Measurements from ENCODE around the gene EPN2.

Gene EPN2

GRCh38 chr17:19248928-19249574 is 11.9 kb downstream of the EPN2 start:
- H3K9me3 Mint-ChIP-seq: no peaks in the 10 kb centered on the region
- peaks cover 45% of the 10 kb centered on the region for H3K27me3 Mint-ChIP-seq
- no peak for DNase-seq
- H3K36me3 Mint-ChIP-seq: no peaks in the 10 kb centered on the region
- H3K4me3 Mint-ChIP-seq: no peak overlapping the region
- no peaks in the 10 kb centered on the region for H3K4me1 Mint-ChIP-seq
- CTCF ChIA-PET: no interaction called here
- no peak overlapping the region for H3K27ac Mint-ChIP-seq

GRCh38 chr17:19249681-19250080 is 12.5 kb downstream of the EPN2 start:
- Mint-ChIP-seq H3K9me3 (no peaks in the 10 kb centered on the region), H3K27me3 (peaks cover 48% of the 10 kb centered on the region), H3K4me1 (no peaks in the 10 kb centered on the region), H3K36me3 (no peaks in the 10 kb centered on the region), H3K4me3 (no peak overlapping the region), H3K27ac (no peak overlapping the region)
- DNase-seq: no peak
- CTCF ChIA-PET: no interaction called here

GRCh38 chr17:19250421-19251173 is 13.4 kb downstream of the EPN2 start:
- Mint-ChIP-seq H3K36me3 (no peaks in the 10 kb centered on the region), H3K4me1 (no peaks in the 10 kb centered on the region), H3K27me3 (peaks cover 49% of the 10 kb centered on the region), H3K27ac (no peak overlapping the region), H3K9me3 (no peaks in the 10 kb centered on the region), H3K4me3 (no peak overlapping the region)
- DNase-seq: no peak
- CTCF ChIA-PET: no interaction called here

GRCh38 chr17:19253112-19253511 is 15.9 kb downstream of the EPN2 start:
- no peak overlapping the region for H3K4me3 Mint-ChIP-seq
- CTCF ChIA-PET: no interaction called here
- H3K9me3 Mint-ChIP-seq: no peaks in the 10 kb centered on the region
- H3K36me3 Mint-ChIP-seq: no peaks in the 10 kb centered on the region
- H3K4me1 Mint-ChIP-seq: no peaks in the 10 kb centered on the region
- H3K27ac Mint-ChIP-seq: no peak overlapping the region
- no peak for DNase-seq
- H3K27me3 Mint-ChIP-seq: peaks cover 45% of the 10 kb centered on the region

- no peak for DNase-seq
- no peaks in the 10 kb centered on the region for H3K36me3 Mint-ChIP-seq
- H3K4me1 Mint-ChIP-seq: no peaks in the 10 kb centered on the region
- H3K9me3 Mint-ChIP-seq: no peaks in the 10 kb centered on the region
- peaks cover 39% of the 10 kb centered on the region for H3K27me3 Mint-ChIP-seq
- H3K27ac Mint-ChIP-seq: no peak overlapping the region
- H3K4me3 Mint-ChIP-seq: no peak overlapping the region
- CTCF ChIA-PET: no interaction called here
Observed at GRCh38 chr17:19254651-19255050, 17.5 kb downstream of the EPN2 start.

GRCh38 chr17:19255279-19255678 is 18.1 kb downstream of the EPN2 start:
- no peaks in the 10 kb centered on the region for H3K36me3 Mint-ChIP-seq
- peaks cover 45% of the 10 kb centered on the region for H3K27me3 Mint-ChIP-seq
- CTCF ChIA-PET: no interaction called here
- H3K27ac Mint-ChIP-seq: no peak overlapping the region
- H3K9me3 Mint-ChIP-seq: no peaks in the 10 kb centered on the region
- no peak overlapping the region for H3K4me3 Mint-ChIP-seq
- no peaks in the 10 kb centered on the region for H3K4me1 Mint-ChIP-seq
- DNase-seq: no peak

GRCh38 chr17:19258371-19258770 is 21.2 kb downstream of the EPN2 start:
- CTCF ChIA-PET: no interaction called here
- no peak for DNase-seq
- Mint-ChIP-seq H3K27ac (no peak overlapping the region), H3K9me3 (no peaks in the 10 kb centered on the region), H3K4me3 (no peak overlapping the region), H3K36me3 (no peaks in the 10 kb centered on the region), H3K27me3 (peaks cover 48% of the 10 kb centered on the region), H3K4me1 (no peaks in the 10 kb centered on the region)

- Mint-ChIP-seq H3K4me3 (no peak overlapping the region), H3K27me3 (peaks cover 55% of the 10 kb centered on the region), H3K4me1 (no peaks in the 10 kb centered on the region), H3K9me3 (no peaks in the 10 kb centered on the region), H3K27ac (no peak overlapping the region), H3K36me3 (no peaks in the 10 kb centered on the region)
- CTCF ChIA-PET: no interaction called here
- DNase-seq: no peak
Observed at GRCh38 chr17:19260958-19261357, 23.8 kb downstream of the EPN2 start.

- CTCF ChIA-PET: no interaction called here
- no peak overlapping the region for H3K4me3 Mint-ChIP-seq
- peaks cover 50% of the 10 kb centered on the region for H3K27me3 Mint-ChIP-seq
- H3K9me3 Mint-ChIP-seq: no peaks in the 10 kb centered on the region
- no peak overlapping the region for H3K27ac Mint-ChIP-seq
- H3K4me1 Mint-ChIP-seq: no peaks in the 10 kb centered on the region
- DNase-seq: no peak
- no peaks in the 10 kb centered on the region for H3K36me3 Mint-ChIP-seq
Observed at GRCh38 chr17:19261426-19261825, 24.3 kb downstream of the EPN2 start.

GRCh38 chr17:19262650-19263631 is 25.8 kb downstream of the EPN2 start:
- Mint-ChIP-seq H3K4me3 (no peak overlapping the region), H3K27ac (no peak overlapping the region), H3K27me3 (peaks cover 50% of the 10 kb centered on the region), H3K36me3 (no peaks in the 10 kb centered on the region), H3K4me1 (no peaks in the 10 kb centered on the region), H3K9me3 (no peaks in the 10 kb centered on the region)
- CTCF ChIA-PET: interaction anchor here (0.6 kb wide), 1 partner anchor 86 kb away, joined by 4 read pairs; no protein-coding TSS in a partner anchor
- no peak for DNase-seq

GRCh38 chr17:19263641-19264051 is 26.5 kb downstream of the EPN2 start:
- no peak for DNase-seq
- CTCF ChIA-PET: interaction anchor here (0.6 kb wide), 1 partner anchor 86 kb away, joined by 4 read pairs; no protein-coding TSS in a partner anchor

GRCh38 chr17:19264268-19264667 is 27.1 kb downstream of the EPN2 start:
- H3K4me3 Mint-ChIP-seq: no peak overlapping the region
- no peak for DNase-seq
- CTCF ChIA-PET: no interaction called here
- no peaks in the 10 kb centered on the region for H3K4me1 Mint-ChIP-seq
- no peaks in the 10 kb centered on the region for H3K36me3 Mint-ChIP-seq
- no peaks in the 10 kb centered on the region for H3K9me3 Mint-ChIP-seq
- peaks cover 53% of the 10 kb centered on the region for H3K27me3 Mint-ChIP-seq
- no peak overlapping the region for H3K27ac Mint-ChIP-seq

More at GRCh38 chr17:19263641-19264051, 26.5 kb downstream of the EPN2 start:
- no peaks in the 10 kb centered on the region for H3K9me3 Mint-ChIP-seq
- no peak overlapping the region for H3K27ac Mint-ChIP-seq
- peaks cover 53% of the 10 kb centered on the region for H3K27me3 Mint-ChIP-seq
- H3K4me3 Mint-ChIP-seq: no peak overlapping the region
- no peaks in the 10 kb centered on the region for H3K4me1 Mint-ChIP-seq
- no peaks in the 10 kb centered on the region for H3K36me3 Mint-ChIP-seq

- no peak overlapping the region for H3K27ac Mint-ChIP-seq
- peaks cover 54% of the 10 kb centered on the region for H3K27me3 Mint-ChIP-seq
- H3K4me1 Mint-ChIP-seq: no peaks in the 10 kb centered on the region
- no peak overlapping the region for H3K4me3 Mint-ChIP-seq
- no peaks in the 10 kb centered on the region for H3K9me3 Mint-ChIP-seq
- no peak for DNase-seq
- CTCF ChIA-PET: no interaction called here
- H3K36me3 Mint-ChIP-seq: no peaks in the 10 kb centered on the region
Observed at GRCh38 chr17:19264681-19265080, 27.5 kb downstream of the EPN2 start.

- H3K9me3 Mint-ChIP-seq: no peaks in the 10 kb centered on the region
- CTCF ChIA-PET: no interaction called here
- H3K27me3 Mint-ChIP-seq: peaks cover 56% of the 10 kb centered on the region
- no peak for DNase-seq
- H3K27ac Mint-ChIP-seq: no peak overlapping the region
- H3K36me3 Mint-ChIP-seq: no peaks in the 10 kb centered on the region
- H3K4me3 Mint-ChIP-seq: no peak overlapping the region
- H3K4me1 Mint-ChIP-seq: no peaks in the 10 kb centered on the region
Observed at GRCh38 chr17:19265755-19266154, 28.6 kb downstream of the EPN2 start.

All from activated naive CD4-positive, alpha-beta T cell treated with anti-CD3 and anti-CD28 coated beads, Interleukin-2, amount 10 ng/mL, durations not matched to agents 7 days and 5 days (primary cell).